ENCODE data around the gene EPN1. TPM values are rescaled to one million over a fixed set of nuclear protein-coding genes. Genes with fewer than 3 reads are reported as not detected.

The EPN1 gene
- total and polyA plus RNA-seq, 9 of the 15 experiments (the other 6 are each of a cell fraction or from before 2014, with no cell fraction given), result 0.08 to 138 (median 12.7) TPM

- TF ChIP-seq REST (IDR thresholded peaks at IDR 0.05; ENCODE audit: borderline replicate concordance), result no peak
- no peak for TF ChIP-seq REST (CRISPR knock-in tag; IDR thresholded peaks at IDR 0.05; ENCODE audit: low read depth)
- no peak for TF ChIP-seq USF1 (CRISPR knock-in tag; IDR thresholded peaks at IDR 0.05)
- TF ChIP-seq ZNF274 (IDR thresholded peaks at IDR 0.05; ENCODE audit: borderline replicate concordance, low read depth, low read length), result no peak
- no peak for TF ChIP-seq ZBTB9 (CRISPR knock-in tag; IDR thresholded peaks at IDR 0.05)
- no peak for TF ChIP-seq ZNF518B (CRISPR knock-in tag; IDR thresholded peaks at IDR 0.05)
These were observed 19.4 kb upstream of the EPN1 start (continued) for GRCh38 chr19:55655648-55656040.
